ENCODE data around the gene OPRL1. TPM values are rescaled to one million over a fixed set of nuclear protein-coding genes. Genes with fewer than 3 reads are reported as not detected.

Gene OPRL1
- total RNA-seq, 1 experiment from 2014 or later, result 3.9 TPM

GRCh38 chr20:64041781-64042053 is 38.2 kb upstream of the OPRL1 start:
- DNase-seq (ENCODE audit: low read depth, low spot score), result no peak
- Histone ChIP-seq H3K27me3 (ENCODE audit: control insufficient read depth, insufficient read depth, low read length) (no peaks in the 10 kb centered on the region), H3K4me1 (ENCODE audit: control insufficient read depth, insufficient read depth, low read length) (peaks cover 35% of the 10 kb centered on the region), H3K9me3 (ENCODE audit: control insufficient read depth, insufficient read depth, low read depth, low read length) (no peaks in the 10 kb centered on the region), H3K27ac (ENCODE audit: low read length) (no peak overlapping the region), H3K4me3 (ENCODE audit: low read depth in 2 of 2, low read length in 2 of 2) (no peak overlapping the region), H3K36me3 (ENCODE audit: control insufficient read depth, insufficient read depth, low read length) (no peaks in the 10 kb centered on the region)
- TF ChIP-seq SIN3A (IDR thresholded peaks at IDR 0.05; ENCODE audit: borderline replicate concordance, insufficient read depth, low read depth, low read length), result no peak
- intact Hi-C loops (cut with micrococcal nuclease; ENCODE audit: unreplicated experiment) (no loop called here), in situ Hi-C loops (cut with HindIII; ENCODE audit: low pct_unique_long_range_greater_than_20kb, low sequenced_read_pairs) (no loop called here)
- ChIA-PET POLR2A (interaction anchor here (1.0 kb wide), 1 partner anchor 61 kb away, joined by 3 read pairs; no protein-coding TSS in a partner anchor), CTCF (no interaction called here)
- BruUV-seq (replicated peaks), result no TSS peak
- ATAC-seq, result no peak

GRCh38 chr20:64042054-64042781 is 37.7 kb upstream of the OPRL1 start:
- ChIA-PET CTCF (no interaction called here), POLR2A (interaction anchor here (1.0 kb wide), 1 partner anchor 62 kb away, joined by 3 read pairs; no protein-coding TSS in a partner anchor)
- no peaks in the 10 kb centered on the region for H3K36me3 ChIP-seq (ENCODE audit: control insufficient read depth, insufficient read depth, low read length)
- H3K9me3 ChIP-seq (ENCODE audit: control insufficient read depth, insufficient read depth, low read depth, low read length), result no peaks in the 10 kb centered on the region
- peaks cover 32% of the 10 kb centered on the region for H3K4me1 ChIP-seq (ENCODE audit: control insufficient read depth, insufficient read depth, low read length)
- peak overlapping the region; percentile 65 for H3K27ac ChIP-seq (ENCODE audit: low read length)
- no TSS peak for BruUV-seq (replicated peaks)
- no peaks in the 10 kb centered on the region for H3K27me3 ChIP-seq (ENCODE audit: control insufficient read depth, insufficient read depth, low read length)
- H3K4me3 ChIP-seq (ENCODE audit: low read depth in 2 of 2, low read length in 2 of 2), result peak overlapping the region; percentile 33 to 49
- TF ChIP-seq TCF7L2 (IDR thresholded peaks at IDR 0.05; ENCODE audit: low read depth, low read length) (no peak), POLR2AphosphoS5 (IDR thresholded peaks at IDR 0.05; ENCODE audit: low read depth, low read length) (no peak), REST (IDR thresholded peaks at IDR 0.05; ENCODE audit: insufficient read depth in 1 of 2, low read depth in 2 of 2, low read length in 1 of 2) (no peak), CTCF (IDR thresholded peaks at IDR 0.05) (no peak), SIN3A (IDR thresholded peaks at IDR 0.05; ENCODE audit: borderline replicate concordance, insufficient read depth, low read depth, low read length) (no peak)
- DNase-seq (ENCODE audit: low read depth, low spot score) (no peak), ATAC-seq (no peak)
- in situ Hi-C loops (cut with HindIII; ENCODE audit: low pct_unique_long_range_greater_than_20kb, low sequenced_read_pairs), result no loop called here
- intact Hi-C loops (cut with micrococcal nuclease; ENCODE audit: unreplicated experiment), result no loop called here

GRCh38 chr20:64043768-64044167 is 36.1 kb upstream of the OPRL1 start:
- H3K9me3 ChIP-seq (ENCODE audit: control insufficient read depth, insufficient read depth, low read depth, low read length), result no peaks in the 10 kb centered on the region
- TF ChIP-seq REST (IDR thresholded peaks at IDR 0.05; ENCODE audit: insufficient read depth in 1 of 2, low read depth in 2 of 2, low read length in 1 of 2), result no peak
- no peak for TF ChIP-seq TCF7L2 (IDR thresholded peaks at IDR 0.05; ENCODE audit: low read depth, low read length)
- no peak for TF ChIP-seq POLR2AphosphoS5 (IDR thresholded peaks at IDR 0.05; ENCODE audit: low read depth, low read length)
- no peak for TF ChIP-seq CTCF (IDR thresholded peaks at IDR 0.05)
- no peak for TF ChIP-seq SIN3A (IDR thresholded peaks at IDR 0.05; ENCODE audit: borderline replicate concordance, insufficient read depth, low read depth, low read length)
- BruUV-seq (replicated peaks), result no TSS peak
- H3K4me3 ChIP-seq (ENCODE audit: low read depth in 2 of 2, low read length in 2 of 2), result no peak overlapping the region
- ChIA-PET POLR2A (no interaction called here), CTCF (interaction anchor here (0.5 kb wide), 1 partner anchor 41 kb away, joined by 7 read pairs; no protein-coding TSS in a partner anchor)
- no peak overlapping the region for H3K27ac ChIP-seq (ENCODE audit: low read length)
- in situ Hi-C loops (cut with HindIII; ENCODE audit: low pct_unique_long_range_greater_than_20kb, low sequenced_read_pairs) (no loop called here), intact Hi-C loops (cut with micrococcal nuclease; ENCODE audit: unreplicated experiment) (no loop called here)
- H3K36me3 ChIP-seq (ENCODE audit: control insufficient read depth, insufficient read depth, low read length), result no peaks in the 10 kb centered on the region
- no peak for DNase-seq (ENCODE audit: low read depth, low spot score)
- ATAC-seq, result no peak
- H3K4me1 ChIP-seq (ENCODE audit: control insufficient read depth, insufficient read depth, low read length), result peaks cover 38% of the 10 kb centered on the region
- H3K27me3 ChIP-seq (ENCODE audit: control insufficient read depth, insufficient read depth, low read length), result no peaks in the 10 kb centered on the region

All from Panc1 (cell line).